Suprapubic skin (tissue), 4 donors: ENCODE measurements around the gene SPARC.

Experiments used
- CTCF ChIP-seq, 2 donors: fragments of 200-600 bp in 1 of 2; fragments of 450-650 bp in 1 of 2; sonication (generic) in 1 of 2; IDR thresholded peaks; one replicate each; pipeline ENCODE4 v1.5.1; 2016 to 2019; ENCODE audit warnings: antibody characterized with exemption in 2 of 2, mild to moderate bottlenecking in 1 of 2, moderate library complexity in 1 of 2
- EP300 ChIP-seq: sonication (generic); formaldehyde crosslinking; IDR thresholded peaks from one replicate; pipeline ENCODE4 v1.6.1; 2017; ENCODE audit warnings: antibody characterized with exemption
- POLR2A ChIP-seq, 2 donors: fragments of 450-650 bp; IDR thresholded peaks; one replicate each; pipeline ENCODE4 v1.6.1; 2017; ENCODE audit warnings: antibody characterized with exemption in 2 of 2, mild to moderate bottlenecking in 2 of 2, moderate library complexity in 2 of 2
- POLR2AphosphoS5 ChIP-seq, 3 donors: sonication (generic); formaldehyde crosslinking; IDR thresholded peaks; one replicate each; pipeline ENCODE4 v1.6.1; 2017; ENCODE audit warnings: antibody characterized with exemption in 3 of 3

- TF ChIP-seq CTCF (IDR thresholded peaks at IDR 0.05) (no peak), POLR2A (IDR thresholded peaks at IDR 0.05) (no peak), EP300 (no peak), POLR2AphosphoS5 (IDR thresholded peaks at IDR 0.05) (no peak)
Observed at GRCh38 chr5:151647320-151647861, 39.3 kb downstream of the SPARC start.
